ENCODE data around the gene ASF1A. TPM values are rescaled to one million over a fixed set of nuclear protein-coding genes. Genes with fewer than 3 reads are reported as not detected.

The ASF1A gene
- total RNA-seq, 6 experiments from 2014 or later = 17.3 to 25.9 (median 21.7) TPM

GRCh38 chr6:118881440-118882313 is 12.3 kb upstream of the ASF1A start:
- peaks cover 2% of the 10 kb centered on the region; the same call in 1 of the 2 replicates for H3K27me3 Mint-ChIP-seq (ENCODE audit: insufficient read depth)
- no peak overlapping the region for H3K4me3 Mint-ChIP-seq
- H3K36me3 Mint-ChIP-seq (ENCODE audit: low read depth) = no peaks in the 10 kb centered on the region
- no peak overlapping the region for H3K27ac Mint-ChIP-seq
- H3K4me1 Mint-ChIP-seq (ENCODE audit: low read depth) = peaks cover 19% of the 10 kb centered on the region
- TF ChIP-seq CTCF (IDR thresholded peaks at IDR 0.05) = no peak
- DNase-seq = no peak
- H3K9me3 Mint-ChIP-seq = no peaks in the 10 kb centered on the region

DNA sequence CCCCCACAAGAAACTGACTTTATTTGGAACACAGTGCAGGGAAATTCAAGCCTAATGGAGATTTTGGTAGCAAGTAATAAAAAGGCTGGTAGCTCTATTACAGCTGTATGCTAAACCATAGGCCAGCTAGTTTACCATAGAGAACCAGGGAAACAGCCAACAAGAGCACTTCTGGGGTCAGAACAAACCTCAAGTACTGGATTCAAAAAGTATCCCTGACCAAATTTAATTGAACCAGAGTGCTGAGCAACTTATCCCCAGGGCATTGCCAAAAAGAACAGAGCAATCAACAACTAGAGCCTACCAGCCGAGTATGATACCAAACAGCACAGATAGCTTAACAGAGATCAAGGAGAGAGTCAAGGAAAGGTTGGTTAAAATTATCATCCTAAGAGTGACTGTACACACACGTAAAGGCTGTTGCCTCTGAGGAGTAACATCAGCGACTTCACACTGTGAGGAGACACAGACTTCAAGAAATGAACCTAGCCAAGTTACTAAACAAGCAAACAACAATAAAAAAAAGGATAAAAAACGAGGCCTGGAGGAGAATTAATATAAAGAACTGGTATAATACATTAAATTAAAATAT is 11.5 kb upstream of the ASF1A start:
- no peaks in the 10 kb centered on the region for H3K36me3 Mint-ChIP-seq (ENCODE audit: low read depth)
- no peaks in the 10 kb centered on the region for H3K9me3 Mint-ChIP-seq
- TF ChIP-seq CTCF (IDR thresholded peaks at IDR 0.05) = no peak
- no peak overlapping the region for H3K4me3 Mint-ChIP-seq
- H3K27ac Mint-ChIP-seq = no peak overlapping the region
- DNase-seq = no peak
- H3K27me3 Mint-ChIP-seq (ENCODE audit: insufficient read depth) = no peaks in the 10 kb centered on the region
- H3K4me1 Mint-ChIP-seq (ENCODE audit: low read depth) = peaks cover 11% of the 10 kb centered on the region

GRCh38 chr6:118886641-118887040 is 7.3 kb upstream of the ASF1A start:
- Mint-ChIP-seq H3K4me3 (no peak overlapping the region), H3K9me3 (no peaks in the 10 kb centered on the region), H3K27me3 (ENCODE audit: insufficient read depth) (no peaks in the 10 kb centered on the region), H3K36me3 (ENCODE audit: low read depth) (no peaks in the 10 kb centered on the region), H3K4me1 (ENCODE audit: low read depth) (peaks cover 10% of the 10 kb centered on the region), H3K27ac (no peak overlapping the region)
- no peak for DNase-seq
- no peak for TF ChIP-seq CTCF (IDR thresholded peaks at IDR 0.05)

GRCh38 chr6:118889163-118889562 is 4.8 kb upstream of the ASF1A start:
- Mint-ChIP-seq H3K4me3 (no peak overlapping the region), H3K4me1 (ENCODE audit: low read depth) (peaks cover 26% of the 10 kb centered on the region), H3K27me3 (ENCODE audit: insufficient read depth) (0 out of 2 replicates have a peak, but pooled peaks cover 3% of the 10 kb centered on the region), H3K27ac (no peak overlapping the region), H3K36me3 (ENCODE audit: low read depth) (no peaks in the 10 kb centered on the region), H3K9me3 (no peaks in the 10 kb centered on the region)
- DNase-seq = no peak
- no peak for TF ChIP-seq CTCF (IDR thresholded peaks at IDR 0.05)

GRCh38 chr6:118890997-118891790 is 2.8 kb upstream of the ASF1A start:
- H3K4me3 Mint-ChIP-seq = peak overlapping the region; percentile 93; the same call in 1 of the 2 replicates
- no peaks in the 10 kb centered on the region for H3K9me3 Mint-ChIP-seq
- H3K27me3 Mint-ChIP-seq (ENCODE audit: insufficient read depth) = 0 out of 2 replicates have a peak, but pooled peaks cover 3% of the 10 kb centered on the region

More at GRCh38 chr6:118890997-118891790, 2.8 kb upstream of the ASF1A start:
- H3K27ac Mint-ChIP-seq = peak overlapping the region; percentile 98; the same call in 1 of the 2 replicates
- H3K36me3 Mint-ChIP-seq (ENCODE audit: low read depth) = no peaks in the 10 kb centered on the region
- TF ChIP-seq CTCF (IDR thresholded peaks at IDR 0.05) = no peak
- peaks cover 31% of the 10 kb centered on the region for H3K4me1 Mint-ChIP-seq (ENCODE audit: low read depth)
- no peak for DNase-seq

All from HFFc6 (cell line).